Neural crest cell (in vitro differentiated cells): ENCODE measurements around the gene GPATCH2. TPM values are rescaled to one million over a fixed set of nuclear protein-coding genes. Genes with fewer than 3 reads are reported as not detected.

Experiments
- DNase-seq: peaks from one replicate; pipeline ENCODE4 v3.0.0; 2021; ENCODE audit warnings: low read depth, mixed read lengths, low spot score
- H3K27ac Mint-ChIP-seq: one replicate; pipeline ENCODE4 v1.8.0; 2021; ENCODE audit warnings: mild to moderate bottlenecking, mixed read lengths; ENCODE audit not compliant: unreplicated experiment
- H3K27me3 Mint-ChIP-seq: 2 replicates; pipeline ENCODE4 v1.8.0; 2021; ENCODE audit warnings: low read depth, mild to moderate bottlenecking, mixed read lengths
- H3K36me3 Mint-ChIP-seq: 2 replicates; pipeline ENCODE4 v1.8.0; 2021; ENCODE audit warnings: low read depth, mild to moderate bottlenecking, mixed read lengths
- H3K4me1 Mint-ChIP-seq: 2 replicates; pipeline ENCODE4 v1.8.0; 2021; ENCODE audit warnings: mixed read lengths
- H3K4me3 Mint-ChIP-seq: one replicate; pipeline ENCODE4 v1.8.0; 2021; ENCODE audit warnings: mild to moderate bottlenecking, mixed read lengths
- H3K9me3 Mint-ChIP-seq: 2 replicates; pipeline ENCODE4 v1.8.0; 2021; ENCODE audit warnings: mixed read lengths
- total RNA-seq: library from RNA; stranded (reverse); gene quantifications from 2 replicates; pipeline ENCODE4 v1.2.1, GENCODE V29; 2021
- TF ChIP-seq, protein P1 (sequence below): fragments of 200-600 bp; sonication (generic); conservative IDR thresholded peaks from 2 replicates; pipeline ENCODE4 v1.5.0; 2021; ENCODE audit warnings: antibody characterized with exemption, mild to moderate bottlenecking

The GPATCH2 gene
- total RNA-seq, 1 donor from 2014 or later, result 16.6 TPM

DNA sequence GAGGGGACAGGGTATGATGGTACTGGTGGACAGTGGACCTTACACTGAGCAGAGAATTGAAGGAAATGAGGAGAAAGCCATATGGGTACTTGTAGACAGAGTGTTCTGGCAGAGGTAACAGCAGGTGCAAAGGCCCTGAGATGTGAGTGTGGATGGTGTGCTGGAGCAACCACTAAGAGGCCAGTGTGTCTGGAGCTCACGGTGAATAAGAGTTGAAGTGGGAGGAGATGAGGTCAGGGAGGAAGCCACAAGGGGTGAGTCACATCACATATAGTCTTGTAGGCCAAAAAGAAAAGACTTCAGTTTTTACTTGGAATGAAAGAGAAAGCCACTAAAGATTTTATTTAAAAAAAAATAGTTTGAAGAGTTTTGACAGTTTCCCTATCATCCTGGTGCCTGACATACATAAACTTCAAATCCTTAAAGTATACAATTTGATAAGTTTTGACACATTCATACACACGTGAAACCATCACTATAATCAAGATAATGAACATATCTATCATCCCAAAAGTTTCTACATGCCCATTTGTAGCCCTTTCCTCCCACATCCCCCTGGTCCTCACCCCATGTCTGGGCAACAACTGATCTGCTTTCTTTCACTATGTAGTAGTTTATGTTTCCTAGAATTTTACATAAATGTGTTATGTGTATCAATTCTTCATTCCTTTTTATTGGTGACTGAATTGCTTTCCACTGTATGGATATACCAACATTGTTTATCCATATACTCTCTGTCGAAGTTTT lies 148.4 kb downstream of the GPATCH2 start:
- no peak for DNase-seq
- TF ChIP-seq, protein P1, sequence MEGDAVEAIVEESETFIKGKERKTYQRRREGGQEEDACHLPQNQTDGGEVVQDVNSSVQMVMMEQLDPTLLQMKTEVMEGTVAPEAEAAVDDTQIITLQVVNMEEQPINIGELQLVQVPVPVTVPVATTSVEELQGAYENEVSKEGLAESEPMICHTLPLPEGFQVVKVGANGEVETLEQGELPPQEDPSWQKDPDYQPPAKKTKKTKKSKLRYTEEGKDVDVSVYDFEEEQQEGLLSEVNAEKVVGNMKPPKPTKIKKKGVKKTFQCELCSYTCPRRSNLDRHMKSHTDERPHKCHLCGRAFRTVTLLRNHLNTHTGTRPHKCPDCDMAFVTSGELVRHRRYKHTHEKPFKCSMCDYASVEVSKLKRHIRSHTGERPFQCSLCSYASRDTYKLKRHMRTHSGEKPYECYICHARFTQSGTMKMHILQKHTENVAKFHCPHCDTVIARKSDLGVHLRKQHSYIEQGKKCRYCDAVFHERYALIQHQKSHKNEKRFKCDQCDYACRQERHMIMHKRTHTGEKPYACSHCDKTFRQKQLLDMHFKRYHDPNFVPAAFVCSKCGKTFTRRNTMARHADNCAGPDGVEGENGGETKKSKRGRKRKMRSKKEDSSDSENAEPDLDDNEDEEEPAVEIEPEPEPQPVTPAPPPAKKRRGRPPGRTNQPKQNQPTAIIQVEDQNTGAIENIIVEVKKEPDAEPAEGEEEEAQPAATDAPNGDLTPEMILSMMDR, result no peak
- Mint-ChIP-seq H3K4me3 (no peak overlapping the region), H3K27me3 (no peaks in the 10 kb centered on the region), H3K27ac (no peak overlapping the region), H3K9me3 (peaks cover 3% of the 10 kb centered on the region), H3K36me3 (peaks cover 27% of the 10 kb centered on the region), H3K4me1 (no peaks in the 10 kb centered on the region)

DNA sequence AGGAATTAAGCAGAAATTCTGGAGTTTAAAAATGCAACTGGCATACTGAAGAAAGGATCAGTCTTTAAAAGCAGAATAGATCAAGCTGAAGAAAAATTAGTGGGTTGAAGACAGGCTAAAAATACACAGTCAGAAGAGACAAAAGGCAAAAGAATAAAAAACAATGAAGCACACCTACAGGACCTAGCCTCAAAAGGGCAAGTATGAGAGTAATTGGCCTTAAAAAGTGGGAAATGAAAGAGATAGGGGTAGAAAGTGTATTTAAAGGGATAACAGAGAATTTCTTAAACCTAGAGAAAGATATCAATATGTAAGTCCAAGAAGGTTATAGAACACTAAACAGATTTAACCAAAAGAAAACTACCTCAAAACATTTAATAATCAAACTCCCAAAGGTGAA lies 152.4 kb downstream of the GPATCH2 start:
- H3K9me3 Mint-ChIP-seq, result peaks cover 3% of the 10 kb centered on the region
- DNase-seq, result no peak
- TF ChIP-seq, protein P1, result no peak
- H3K4me1 Mint-ChIP-seq, result no peaks in the 10 kb centered on the region
- no peaks in the 10 kb centered on the region for H3K27me3 Mint-ChIP-seq
- no peak overlapping the region for H3K27ac Mint-ChIP-seq
- H3K36me3 Mint-ChIP-seq, result peaks cover 28% of the 10 kb centered on the region
- H3K4me3 Mint-ChIP-seq, result no peak overlapping the region

DNA sequence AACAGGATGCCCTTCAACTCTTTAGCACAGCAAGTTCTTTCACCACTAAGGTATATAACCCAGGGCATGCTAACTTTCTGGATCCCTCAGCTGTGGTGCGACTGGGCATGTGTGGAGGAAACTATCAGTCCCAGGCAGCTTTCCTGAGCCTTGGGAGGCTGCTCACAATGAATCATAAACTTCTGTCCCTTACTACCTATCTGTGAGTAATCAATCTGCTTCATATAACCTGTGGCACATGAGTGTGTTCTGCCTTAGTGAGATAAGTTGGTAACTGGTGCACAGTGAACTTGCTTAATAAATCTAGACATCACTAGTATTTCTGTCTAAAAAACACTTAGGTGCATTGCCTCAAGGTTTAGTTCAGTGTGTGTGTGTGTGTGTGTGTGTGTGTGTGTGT lies 158.0 kb downstream of the GPATCH2 start:
- no peaks in the 10 kb centered on the region for H3K9me3 Mint-ChIP-seq
- DNase-seq, result no peak
- TF ChIP-seq, protein P1, result no peak
- H3K36me3 Mint-ChIP-seq, result peaks cover 3% of the 10 kb centered on the region
- H3K27me3 Mint-ChIP-seq, result no peaks in the 10 kb centered on the region
- H3K27ac Mint-ChIP-seq, result no peak overlapping the region
- no peak overlapping the region for H3K4me3 Mint-ChIP-seq
- H3K4me1 Mint-ChIP-seq, result no peaks in the 10 kb centered on the region

DNA sequence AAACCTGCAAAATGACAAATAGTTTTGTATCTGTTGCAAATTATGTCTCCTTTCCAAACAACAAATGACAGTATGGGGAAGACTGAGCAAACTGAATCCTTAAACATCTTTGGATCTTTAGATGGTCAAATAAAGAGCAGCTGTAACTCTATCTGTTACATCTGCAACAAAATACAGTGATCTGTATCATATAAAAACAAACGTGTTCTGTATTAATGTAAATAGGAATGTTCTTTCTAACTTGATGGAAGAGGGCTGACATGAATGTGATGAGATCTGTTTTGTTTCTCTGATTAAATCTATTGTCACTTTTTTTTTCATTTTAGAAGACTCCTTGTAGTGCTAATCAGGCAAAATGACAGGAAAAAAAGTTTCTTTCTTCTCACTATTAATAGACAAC lies 159.5 kb downstream of the GPATCH2 start:
- Mint-ChIP-seq H3K4me3 (no peak overlapping the region), H3K9me3 (no peaks in the 10 kb centered on the region), H3K27ac (no peak overlapping the region), H3K4me1 (no peaks in the 10 kb centered on the region), H3K27me3 (no peaks in the 10 kb centered on the region), H3K36me3 (peaks cover 3% of the 10 kb centered on the region)
- DNase-seq, result no peak
- TF ChIP-seq, protein P1, result no peak

DNA sequence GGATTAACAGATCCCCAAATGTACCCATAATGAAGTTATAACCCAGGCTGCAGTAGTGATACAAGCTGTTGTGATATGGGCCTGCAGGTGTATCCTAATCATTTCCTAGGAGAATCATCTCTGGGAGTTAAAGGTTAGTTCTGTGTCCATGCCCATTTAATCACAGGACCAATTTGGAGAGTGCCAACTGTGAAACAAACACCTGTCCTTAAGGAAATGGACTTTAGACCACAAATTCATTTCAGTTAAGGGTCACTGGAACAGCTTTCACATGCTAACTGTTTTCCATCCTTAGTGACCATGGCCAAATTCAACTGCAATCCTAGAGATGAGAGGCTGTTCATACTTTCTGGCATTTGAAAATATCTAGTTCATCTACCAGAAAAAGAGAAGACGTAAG lies 160.9 kb downstream of the GPATCH2 start:
- no peaks in the 10 kb centered on the region for H3K4me1 Mint-ChIP-seq
- no peak overlapping the region for H3K27ac Mint-ChIP-seq
- H3K4me3 Mint-ChIP-seq, result no peak overlapping the region

More for the DNA sequence above, 160.9 kb downstream of the GPATCH2 start:
- H3K9me3 Mint-ChIP-seq, result peaks cover 6% of the 10 kb centered on the region
- TF ChIP-seq, protein P1, result no peak
- no peak for DNase-seq
- peaks cover 5% of the 10 kb centered on the region for H3K36me3 Mint-ChIP-seq
- no peaks in the 10 kb centered on the region for H3K27me3 Mint-ChIP-seq
